GM21786 (cell line): Measurements from ENCODE around the gene SRRD.
A peak's percentile ranks its signal among the peaks of the same experiment; 100 is the strongest.
"Not testable (repeated sequence)": the region's sequence is repeated elsewhere in the genome, so short reads cannot be mapped to it uniquely, and the experiment has no call there.

Experiments
- ATAC-seq: cut with Tn5 transposase; IDR thresholded peaks from one replicate; pipeline ENCODE4 v1.9.1; 2021; ENCODE audit not compliant: unreplicated experiment

SRRD gene

GRCh38 chr22:26483439-26484359, at the start of gene SRRD, which contains the start of gene HPS4:
TSS of gene SRRD (plus strand) at chr22:26483877. CDS start at chr22:26483891, 14 bp downstream.
TSS of gene HPS4 (minus strand) at chr22:26483783. CDS start at chr22:26481762, 2,021 bp downstream.
- peak; percentile 58 for ATAC-seq

- no peak for ATAC-seq
These were observed 48.2 kb upstream of the SRRD start for GRCh38 chr22:26435327-26436093.

- no peak for ATAC-seq
These were observed 46.7 kb upstream of the SRRD start for GRCh38 chr22:26436903-26437515.

- no peak for ATAC-seq
These were observed 45.8 kb upstream of the SRRD start for GRCh38 chr22:26437694-26438392.

GRCh38 chr22:26438776-26439175, 44.9 kb upstream of the SRRD start:
- ATAC-seq, result not testable (repeated sequence)

- no peak for ATAC-seq
These were observed 44.1 kb upstream of the SRRD start for GRCh38 chr22:26439559-26439958.

GRCh38 chr22:26442086-26442756, 41.5 kb upstream of the SRRD start:
- ATAC-seq, result no peak

- ATAC-seq, result no peak
These were observed 39.6 kb upstream of the SRRD start for GRCh38 chr22:26443901-26444690.

GRCh38 chr22:26444777-26445176, 38.9 kb upstream of the SRRD start:
- no peak for ATAC-seq

GRCh38 chr22:26445577-26446275, 38.0 kb upstream of the SRRD start:
- no peak for ATAC-seq

GRCh38 chr22:26446808-26447515, 36.7 kb upstream of the SRRD start:
- ATAC-seq, result no peak

GRCh38 chr22:26447584-26448329, 35.9 kb upstream of the SRRD start:
- no peak for ATAC-seq

- no peak for ATAC-seq
These were observed 35.3 kb upstream of the SRRD start for GRCh38 chr22:26448334-26448733.

GRCh38 chr22:26448941-26449340, 34.7 kb upstream of the SRRD start:
- ATAC-seq, result no peak

- no peak for ATAC-seq
These were observed 33.1 kb upstream of the SRRD start for GRCh38 chr22:26450453-26451185.

GRCh38 chr22:26452236-26453016, 31.3 kb upstream of the SRRD start:
- no peak for ATAC-seq
